Measurements from ENCODE around the gene FIS1.

- no peak for TF ChIP-seq EP300 (IDR thresholded peaks at IDR 0.05; ENCODE audit: borderline replicate concordance in 1 of 2, low read depth in 1 of 2, low read length in 1 of 2)
- TF ChIP-seq MXI1 (IDR thresholded peaks at IDR 0.05; ENCODE audit: low read depth, low read length): no peak
- no peak for TF ChIP-seq ELF1 (IDR thresholded peaks at IDR 0.05)
- no peak for TF ChIP-seq NFIC (IDR thresholded peaks at IDR 0.05; ENCODE audit: borderline replicate concordance)
- TF ChIP-seq CHD2 (IDR thresholded peaks at IDR 0.05; ENCODE audit: low read length, partially characterized antibody): no peak
- no peak for TF ChIP-seq CTCF (IDR thresholded peaks at IDR 0.05)
- TF ChIP-seq FOXM1 (IDR thresholded peaks at IDR 0.05; ENCODE audit: low read depth): no peak
- TF ChIP-seq, protein P1, sequence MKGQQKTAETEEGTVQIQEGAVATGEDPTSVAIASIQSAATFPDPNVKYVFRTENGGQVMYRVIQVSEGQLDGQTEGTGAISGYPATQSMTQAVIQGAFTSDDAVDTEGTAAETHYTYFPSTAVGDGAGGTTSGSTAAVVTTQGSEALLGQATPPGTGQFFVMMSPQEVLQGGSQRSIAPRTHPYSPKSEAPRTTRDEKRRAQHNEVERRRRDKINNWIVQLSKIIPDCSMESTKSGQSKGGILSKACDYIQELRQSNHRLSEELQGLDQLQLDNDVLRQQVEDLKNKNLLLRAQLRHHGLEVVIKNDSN (IDR thresholded peaks at IDR 0.05; ENCODE audit: borderline replicate concordance, low read depth): no peak
- no peak for TF ChIP-seq REST (IDR thresholded peaks at IDR 0.05; ENCODE audit: low read depth, low read length)
- TF ChIP-seq POLR2AphosphoS5 (IDR thresholded peaks at IDR 0.05; ENCODE audit: low read depth, low read length): no peak
Observed at GRCh38 chr7:101287032-101287431, 42.2 kb upstream of the FIS1 start.

Data from SK-N-SH (cell line).